ENCODE data around the gene CLSTN1. TPM values are rescaled to one million over a fixed set of nuclear protein-coding genes. Genes with fewer than 3 reads are reported as not detected.

CLSTN1 gene
- total RNA-seq, 1 experiment from 2014 or later: 100 TPM

DNA sequence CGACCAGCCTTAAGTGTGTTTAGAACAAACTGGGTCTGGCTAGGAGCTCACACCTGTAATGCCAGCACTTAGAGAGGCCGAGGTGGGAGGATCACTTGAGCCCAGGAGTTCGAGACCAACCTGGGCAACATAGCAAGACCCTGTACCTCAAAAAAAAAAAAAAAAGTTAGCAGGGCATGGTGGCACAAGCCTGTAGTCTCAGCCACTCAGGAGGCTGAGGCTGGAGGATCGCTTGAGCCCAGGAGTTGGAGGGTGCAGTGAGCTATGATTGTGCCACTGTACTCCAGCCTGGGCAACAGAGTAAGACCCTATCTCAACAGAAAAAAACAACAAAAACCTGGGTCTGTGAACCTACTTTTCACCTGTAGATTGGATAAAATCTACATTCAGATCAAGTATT is 117.6 kb downstream of the CLSTN1 start:
- Histone ChIP-seq H3K23me2 (ENCODE audit: insufficient read length, low read depth, low read length, poor library complexity, severe bottlenecking) (no peaks in the 10 kb centered on the region), H2AFZ (ENCODE audit: low read length) (no peak overlapping the region), H3K9me3 (ENCODE audit: control insufficient read depth, low read depth, low read length) (no peaks in the 10 kb centered on the region), H3K27me3 (ENCODE audit: insufficient read depth, low read length) (no peaks in the 10 kb centered on the region), H3T11ph (ENCODE audit: low read length) (no peak overlapping the region), H3K79me1 (ENCODE audit: insufficient read depth, low read depth, low read length, poor library complexity, severe bottlenecking) (no peaks in the 10 kb centered on the region), H3K4me1 (ENCODE audit: insufficient read depth, low read length) (no peaks in the 10 kb centered on the region), H4K20me1 (ENCODE audit: control insufficient read depth, insufficient read depth, insufficient read length) (no peaks in the 10 kb centered on the region), H3K27ac (ENCODE audit: insufficient read length, low read depth, low read length) (no peak overlapping the region), H4K91ac (ENCODE audit: insufficient read length, low read depth, low read length) (no peak overlapping the region), H3K23ac (ENCODE audit: insufficient read length, low read depth, low read length) (no peak overlapping the region), H3K56ac (ENCODE audit: insufficient read length, low read depth, low read length) (no peak overlapping the region), H3K79me2 (ENCODE audit: insufficient read depth, low read length) (no peaks in the 10 kb centered on the region), H4K5ac (ENCODE audit: insufficient read length, low read depth, low read length) (no peak overlapping the region), H3K4me2 (ENCODE audit: insufficient read depth, insufficient read length, low read length) (no peak overlapping the region), H2BK5ac (ENCODE audit: insufficient read length, low read length) (no peak overlapping the region), H3K18ac (ENCODE audit: insufficient read length, low read depth, low read length) (no peak overlapping the region), H3K9ac (ENCODE audit: extremely low read depth, insufficient read length, low read length) (no peak overlapping the region), H2BK120ac (ENCODE audit: low read depth, low read length, poor library complexity, severe bottlenecking) (no peak overlapping the region), H4K8ac (replicated peaks; ENCODE audit: insufficient read length, low read depth, low read length) (no peak overlapping the region), H3K14ac (ENCODE audit: insufficient read depth, low read length) (no peak overlapping the region), H2BK20ac (ENCODE audit: low read depth, low read length, poor library complexity, severe bottlenecking) (no peak overlapping the region), H2BK12ac (ENCODE audit: insufficient read length, low read depth, low read length) (no peak overlapping the region), H3K4ac (ENCODE audit: low read depth, low read length) (no peak overlapping the region), H2AK5ac (ENCODE audit: insufficient read length, low read length) (no peak overlapping the region), H2BK15ac (ENCODE audit: low read depth, low read length) (no peak overlapping the region)
- no peak for DNase-seq
- WGBS (ENCODE audit: extremely low coverage, insufficient read length, low lambda C conversion rate): no CpG with 5 or more reads among the region's 4 CpGs
- Mint-ChIP-seq H3K4me3 (no peak overlapping the region), H3K9me3 (peaks cover 0 to 8% of the 10 kb centered on the region in 2 experiments; a peak in 1 of 5 replicates), H3K27me3 (ENCODE audit: low read depth) (no peaks in the 10 kb centered on the region), H3K4me1 (peaks cover under 1% of the 10 kb centered on the region in 2 experiments; a peak in 2 of 4 replicates), H3K36me3 (ENCODE audit: insufficient read depth in 1 of 3, low read depth in 3 of 3) (peaks cover 2 to 17% (median 6%) of the 10 kb centered on the region in 3 experiments; a peak in 4 of 7 replicates), H3K27ac (no peak overlapping the region)
- TF ChIP-seq, protein P1, sequence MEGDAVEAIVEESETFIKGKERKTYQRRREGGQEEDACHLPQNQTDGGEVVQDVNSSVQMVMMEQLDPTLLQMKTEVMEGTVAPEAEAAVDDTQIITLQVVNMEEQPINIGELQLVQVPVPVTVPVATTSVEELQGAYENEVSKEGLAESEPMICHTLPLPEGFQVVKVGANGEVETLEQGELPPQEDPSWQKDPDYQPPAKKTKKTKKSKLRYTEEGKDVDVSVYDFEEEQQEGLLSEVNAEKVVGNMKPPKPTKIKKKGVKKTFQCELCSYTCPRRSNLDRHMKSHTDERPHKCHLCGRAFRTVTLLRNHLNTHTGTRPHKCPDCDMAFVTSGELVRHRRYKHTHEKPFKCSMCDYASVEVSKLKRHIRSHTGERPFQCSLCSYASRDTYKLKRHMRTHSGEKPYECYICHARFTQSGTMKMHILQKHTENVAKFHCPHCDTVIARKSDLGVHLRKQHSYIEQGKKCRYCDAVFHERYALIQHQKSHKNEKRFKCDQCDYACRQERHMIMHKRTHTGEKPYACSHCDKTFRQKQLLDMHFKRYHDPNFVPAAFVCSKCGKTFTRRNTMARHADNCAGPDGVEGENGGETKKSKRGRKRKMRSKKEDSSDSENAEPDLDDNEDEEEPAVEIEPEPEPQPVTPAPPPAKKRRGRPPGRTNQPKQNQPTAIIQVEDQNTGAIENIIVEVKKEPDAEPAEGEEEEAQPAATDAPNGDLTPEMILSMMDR (conservative IDR thresholded peaks at IDR 0.05): no peak
